Smooth muscle cell (in vitro differentiated cells): ENCODE measurements around the gene KLHDC8A. TPM values are rescaled to one million over a fixed set of nuclear protein-coding genes. Genes with fewer than 3 reads are reported as not detected.

Source experiments
- DNase-seq: peaks from one replicate; lab custom pipeline; 2025; ENCODE audit not compliant: unreplicated experiment; lab: John Stamatoyannopoulos, UW
- H2AFZ ChIP-seq: fragments of 200-600 bp; sonication (generic); 2 replicates; pipeline ENCODE4 v1.6.0; 2016; ENCODE audit warnings: antibody characterized with exemption, low read depth, mild to moderate bottlenecking
- H3F3A ChIP-seq: fragments of 200-600 bp; sonication (generic); 2 replicates; pipeline ENCODE4 v1.6.0; 2017; ENCODE audit warnings: antibody characterized with exemption, low read depth
- H3K27ac ChIP-seq: fragments of 200-600 bp; sonication (generic); 2 replicates; pipeline ENCODE4 v1.5.1; 2016; ENCODE audit warnings: low read depth, mild to moderate bottlenecking
- H3K27me3 ChIP-seq: fragments of 200-600 bp; sonication (generic); 2 replicates; pipeline ENCODE4 v1.6.1; 2016; ENCODE audit warnings: low read depth, mild to moderate bottlenecking
- H3K36me3 ChIP-seq: fragments of 200-600 bp; sonication (generic); 2 replicates; pipeline ENCODE4 v1.5.1; 2016; ENCODE audit warnings: low read depth
- H3K4me1 ChIP-seq: fragments of 200-600 bp; sonication (generic); 2 replicates; pipeline ENCODE4 v1.5.1; 2016; ENCODE audit warnings: low read depth
- H3K4me2 ChIP-seq: fragments of 200-600 bp; sonication (generic); 2 replicates; pipeline ENCODE4 v1.6.0; 2016; ENCODE audit warnings: mild to moderate bottlenecking
- H3K4me3 ChIP-seq: fragments of 200-600 bp; sonication (generic); 2 replicates; pipeline ENCODE4 v1.5.1; 2016; ENCODE audit warnings: mild to moderate bottlenecking
- H3K79me2 ChIP-seq: fragments of 200-600 bp; sonication (generic); 2 replicates; pipeline ENCODE4 v1.6.0; 2016; ENCODE audit warnings: low read depth, mild to moderate bottlenecking
- H3K9ac ChIP-seq: fragments of 200-600 bp; sonication (generic); 2 replicates; pipeline ENCODE4 v1.6.0; 2016; ENCODE audit warnings: low read depth
- H3K9me3 ChIP-seq: fragments of 200-600 bp; sonication (generic); replicated peaks from 2 replicates; pipeline ENCODE4 v1.5.1; 2016; ENCODE audit warnings: low read depth
- H4K20me1 ChIP-seq: fragments of 200-600 bp; sonication (generic); 2 replicates; pipeline ENCODE4 v1.6.0; 2016; ENCODE audit warnings: low read depth
- WGBS: methylation state at CpG from one replicate; pipeline ENCODE4 v1.1.7; 2016; ENCODE audit warnings: low lambda C conversion rate; 5-methylcytosine and 5-hydroxymethylcytosine counted together
- polyA plus RNA-seq: library from polyadenylated mRNA; unstranded; fragments of >200 nt; fragmentation: Nextera tagmentation; extraction: Ambion mirVana; gene quantifications from 2 replicates; pipeline ENCODE4 v1.2.1, GENCODE V29; 2016
- total RNA-seq: library from RNA; depleted of rRNA; stranded (reverse); fragments of >200 nt; gene quantifications from 2 replicates; pipeline ENCODE4 v1.2.3, GENCODE V29; 2014
- TF ChIP-seq, protein P1 (sequence below): fragments of 200-600 bp; sonication (generic); IDR thresholded peaks from 2 replicates; pipeline ENCODE4 v1.5.1; 2017; ENCODE audit warnings: borderline replicate concordance, mild to moderate bottlenecking, antibody characterized with exemption; ENCODE audit not compliant: insufficient read depth, poor library complexity, severe bottlenecking

Gene KLHDC8A
- total and polyA plus RNA-seq, 2 experiments from 2014 or later, result 0.33 TPM; not detected in 1

DNA sequence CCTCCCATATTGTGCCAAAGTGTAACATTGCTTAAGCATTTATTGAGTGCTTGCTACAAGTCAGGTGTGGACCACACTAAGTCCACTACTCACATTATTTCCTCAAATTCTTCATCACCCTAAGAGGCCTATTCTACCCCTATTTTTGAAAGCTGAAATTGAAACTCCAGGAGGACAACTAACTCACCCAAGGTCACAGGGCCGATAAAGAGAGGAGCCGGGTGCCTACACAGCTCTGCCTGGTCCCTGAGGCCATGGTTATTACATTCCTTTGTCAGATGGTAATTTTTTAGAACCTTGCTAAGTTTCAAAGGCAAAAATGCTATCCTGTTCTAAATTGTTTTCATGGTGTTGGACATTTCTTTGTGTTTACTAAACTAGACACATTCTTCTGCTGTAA is 24.2 kb upstream of the KLHDC8A start:
- no peak overlapping the region for H3K4me3 ChIP-seq
- no peak for DNase-seq
- H3K36me3 ChIP-seq, result no peaks in the 10 kb centered on the region
- no peaks in the 10 kb centered on the region for H3K9me3 ChIP-seq
- 55% methylated on average over 2 of the region's 2 CpGs for WGBS
- H3F3A ChIP-seq, result peaks cover 6% of the 10 kb centered on the region
- H2AFZ ChIP-seq, result no peak overlapping the region
- no peak overlapping the region for H3K9ac ChIP-seq
- no peak overlapping the region for H3K27ac ChIP-seq
- no peaks in the 10 kb centered on the region for H3K79me2 ChIP-seq
- no peaks in the 10 kb centered on the region for H3K27me3 ChIP-seq
- TF ChIP-seq, protein P1, sequence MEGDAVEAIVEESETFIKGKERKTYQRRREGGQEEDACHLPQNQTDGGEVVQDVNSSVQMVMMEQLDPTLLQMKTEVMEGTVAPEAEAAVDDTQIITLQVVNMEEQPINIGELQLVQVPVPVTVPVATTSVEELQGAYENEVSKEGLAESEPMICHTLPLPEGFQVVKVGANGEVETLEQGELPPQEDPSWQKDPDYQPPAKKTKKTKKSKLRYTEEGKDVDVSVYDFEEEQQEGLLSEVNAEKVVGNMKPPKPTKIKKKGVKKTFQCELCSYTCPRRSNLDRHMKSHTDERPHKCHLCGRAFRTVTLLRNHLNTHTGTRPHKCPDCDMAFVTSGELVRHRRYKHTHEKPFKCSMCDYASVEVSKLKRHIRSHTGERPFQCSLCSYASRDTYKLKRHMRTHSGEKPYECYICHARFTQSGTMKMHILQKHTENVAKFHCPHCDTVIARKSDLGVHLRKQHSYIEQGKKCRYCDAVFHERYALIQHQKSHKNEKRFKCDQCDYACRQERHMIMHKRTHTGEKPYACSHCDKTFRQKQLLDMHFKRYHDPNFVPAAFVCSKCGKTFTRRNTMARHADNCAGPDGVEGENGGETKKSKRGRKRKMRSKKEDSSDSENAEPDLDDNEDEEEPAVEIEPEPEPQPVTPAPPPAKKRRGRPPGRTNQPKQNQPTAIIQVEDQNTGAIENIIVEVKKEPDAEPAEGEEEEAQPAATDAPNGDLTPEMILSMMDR, result no peak
- H3K4me1 ChIP-seq, result peaks cover 3% of the 10 kb centered on the region
- no peak overlapping the region for H3K4me2 ChIP-seq
- H4K20me1 ChIP-seq, result no peaks in the 10 kb centered on the region

DNA sequence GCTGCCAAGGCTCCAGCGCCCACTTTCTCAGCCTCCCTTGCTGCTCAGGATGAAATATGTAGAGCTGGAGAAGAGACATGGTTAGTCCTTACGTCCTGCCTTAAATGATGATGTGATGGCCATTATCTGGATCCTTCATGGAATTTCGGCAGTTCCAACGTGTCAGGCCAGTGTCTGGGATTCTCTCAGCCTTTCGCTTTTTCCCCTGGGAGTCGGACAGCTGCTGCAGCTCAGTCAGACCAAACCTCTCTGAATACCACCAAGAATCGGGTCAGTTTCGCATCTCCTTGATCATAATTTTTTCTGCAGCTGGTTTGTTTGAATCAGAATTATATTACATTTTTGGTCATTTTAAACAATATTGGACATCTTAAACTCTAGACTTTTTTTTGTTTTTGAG is 22.3 kb upstream of the KLHDC8A start:
- WGBS, result 58% methylated on average over 8 of the region's 8 CpGs
- peaks cover 18% of the 10 kb centered on the region for H3K4me1 ChIP-seq
- no peak overlapping the region for H3K4me2 ChIP-seq
- no peak for DNase-seq
- H3F3A ChIP-seq, result peaks cover 14% of the 10 kb centered on the region
- H3K27ac ChIP-seq, result no peak overlapping the region
- H3K79me2 ChIP-seq, result no peaks in the 10 kb centered on the region
- no peaks in the 10 kb centered on the region for H3K36me3 ChIP-seq
- no peak overlapping the region for H2AFZ ChIP-seq
- no peaks in the 10 kb centered on the region for H4K20me1 ChIP-seq
- H3K4me3 ChIP-seq, result no peak overlapping the region
- H3K9me3 ChIP-seq, result no peaks in the 10 kb centered on the region
- H3K9ac ChIP-seq, result no peak overlapping the region
- TF ChIP-seq, protein P1, result no peak
- no peaks in the 10 kb centered on the region for H3K27me3 ChIP-seq

DNA sequence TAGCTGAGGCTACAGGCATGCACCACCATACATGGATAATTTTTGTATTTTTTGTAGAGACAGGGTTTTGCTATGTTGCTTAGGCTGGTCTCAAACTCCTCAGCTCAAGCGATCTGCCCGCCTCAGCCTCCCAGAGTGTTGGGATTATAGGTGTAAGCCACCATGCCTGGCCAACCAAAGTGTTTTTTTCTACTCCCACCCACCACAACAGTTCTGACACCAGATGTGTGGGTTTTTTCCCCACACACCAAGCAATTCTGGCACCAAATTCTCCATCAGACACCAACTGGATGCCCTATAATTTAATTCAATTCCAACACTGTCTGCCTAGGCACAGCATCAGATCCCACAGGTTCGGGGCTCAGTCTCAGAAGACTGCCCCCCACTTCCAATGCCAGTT is 20.6 kb upstream of the KLHDC8A start:
- Histone ChIP-seq H2AFZ (no peak overlapping the region), H3K4me2 (peak overlapping the region; percentile 59), H3F3A (peaks cover 24% of the 10 kb centered on the region), H3K4me3 (no peak overlapping the region), H3K79me2 (no peaks in the 10 kb centered on the region), H3K9ac (no peak overlapping the region), H3K27ac (peak overlapping the region; percentile 73), H3K4me1 (peaks cover 35% of the 10 kb centered on the region), H3K36me3 (no peaks in the 10 kb centered on the region), H3K27me3 (no peaks in the 10 kb centered on the region), H4K20me1 (no peaks in the 10 kb centered on the region), H3K9me3 (no peaks in the 10 kb centered on the region)
- WGBS, result 74% methylated on average over 3 of the region's 3 CpGs
- TF ChIP-seq, protein P1, result no peak
- no peak for DNase-seq

DNA sequence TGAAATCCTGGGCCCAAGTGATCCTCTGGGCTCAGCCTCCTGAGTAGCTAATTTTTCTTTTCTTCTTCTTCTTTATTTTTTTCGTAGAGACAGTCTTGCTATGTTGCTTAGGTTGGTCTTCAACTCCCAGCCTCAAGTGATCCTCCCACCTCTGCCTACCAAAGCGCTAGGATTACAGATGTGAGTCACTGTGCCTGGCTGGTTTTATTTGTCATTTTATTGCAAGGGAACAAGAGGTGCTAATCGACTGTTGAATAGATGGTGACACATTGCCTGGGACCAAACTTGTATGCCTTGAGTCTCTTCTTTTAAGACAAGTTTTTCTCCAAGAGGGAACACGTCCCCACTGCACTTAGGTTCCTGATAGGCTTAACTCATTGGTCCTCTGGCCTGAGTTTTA is 20.0 kb upstream of the KLHDC8A start:
- no peaks in the 10 kb centered on the region for H4K20me1 ChIP-seq
- H3K79me2 ChIP-seq, result no peaks in the 10 kb centered on the region
- no peak overlapping the region for H3K4me3 ChIP-seq
- H3F3A ChIP-seq, result peaks cover 28% of the 10 kb centered on the region
- DNase-seq, result no peak
- H3K9ac ChIP-seq, result peak overlapping the region; percentile 4
- H3K27me3 ChIP-seq, result no peaks in the 10 kb centered on the region
- H3K4me2 ChIP-seq, result peak overlapping the region; percentile 59
- TF ChIP-seq, protein P1, result no peak
- H3K36me3 ChIP-seq, result no peaks in the 10 kb centered on the region
- H3K9me3 ChIP-seq, result no peaks in the 10 kb centered on the region
- peak overlapping the region; percentile 73 for H3K27ac ChIP-seq
- 9% methylated on average over 4 of the region's 4 CpGs for WGBS
- peaks cover 41% of the 10 kb centered on the region for H3K4me1 ChIP-seq
- no peak overlapping the region for H2AFZ ChIP-seq
